NCI-H1436 (cell line): ENCODE data around the gene ENTPD5.
"Not testable (repeated sequence)": the region's sequence is repeated elsewhere in the genome, so short reads cannot be mapped to it uniquely, and the experiment has no call there.

Source experiments
- DNase-seq: peaks from one replicate; lab custom pipeline; 2025; lab: John Stamatoyannopoulos, UW

Gene ENTPD5

DNA sequence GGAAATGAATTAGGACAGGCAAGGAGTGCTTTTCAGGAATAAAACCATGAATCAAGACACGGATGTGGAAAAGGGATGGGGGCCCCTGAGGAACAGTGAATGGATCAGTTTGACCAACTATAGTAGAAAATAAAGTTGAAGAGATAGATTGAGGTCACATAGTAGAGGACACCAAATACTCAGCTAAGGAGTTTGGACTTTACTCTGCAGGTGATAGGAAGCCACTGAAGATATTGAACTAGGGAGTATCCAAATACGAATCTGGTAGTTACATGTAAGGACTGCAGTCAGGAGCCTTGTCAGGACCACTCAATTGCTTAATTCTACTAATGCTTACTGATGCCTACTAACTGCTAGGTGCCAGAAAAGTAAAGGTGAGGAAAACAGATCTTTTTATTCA, 20.4 kb downstream of the ENTPD5 start:
- no peak for DNase-seq

DNA sequence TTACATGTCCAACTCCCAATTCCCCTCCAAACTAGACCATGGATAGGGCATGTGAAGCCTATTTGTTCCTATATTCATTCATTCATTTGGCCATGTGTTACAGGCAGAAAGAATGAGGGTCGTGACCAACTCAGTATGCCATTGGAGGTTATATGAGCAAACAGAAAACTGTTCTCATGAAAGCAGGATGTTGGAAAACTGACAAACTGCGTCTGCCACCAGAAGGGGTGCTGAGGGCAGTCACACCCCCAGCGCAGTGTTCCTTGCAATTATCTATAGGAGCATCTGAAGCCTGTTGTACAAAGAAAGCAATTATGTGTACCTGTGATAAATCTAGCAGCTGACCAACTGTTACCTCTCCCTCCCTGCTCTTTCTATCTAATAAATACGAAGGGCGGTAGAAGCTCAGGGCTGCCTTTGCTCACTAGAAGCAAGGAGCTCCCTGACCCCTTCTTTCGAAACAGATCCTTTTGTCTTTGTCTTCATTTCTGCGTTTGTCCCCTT, 21.1 kb downstream of the ENTPD5 start:
- no peak for DNase-seq

DNA sequence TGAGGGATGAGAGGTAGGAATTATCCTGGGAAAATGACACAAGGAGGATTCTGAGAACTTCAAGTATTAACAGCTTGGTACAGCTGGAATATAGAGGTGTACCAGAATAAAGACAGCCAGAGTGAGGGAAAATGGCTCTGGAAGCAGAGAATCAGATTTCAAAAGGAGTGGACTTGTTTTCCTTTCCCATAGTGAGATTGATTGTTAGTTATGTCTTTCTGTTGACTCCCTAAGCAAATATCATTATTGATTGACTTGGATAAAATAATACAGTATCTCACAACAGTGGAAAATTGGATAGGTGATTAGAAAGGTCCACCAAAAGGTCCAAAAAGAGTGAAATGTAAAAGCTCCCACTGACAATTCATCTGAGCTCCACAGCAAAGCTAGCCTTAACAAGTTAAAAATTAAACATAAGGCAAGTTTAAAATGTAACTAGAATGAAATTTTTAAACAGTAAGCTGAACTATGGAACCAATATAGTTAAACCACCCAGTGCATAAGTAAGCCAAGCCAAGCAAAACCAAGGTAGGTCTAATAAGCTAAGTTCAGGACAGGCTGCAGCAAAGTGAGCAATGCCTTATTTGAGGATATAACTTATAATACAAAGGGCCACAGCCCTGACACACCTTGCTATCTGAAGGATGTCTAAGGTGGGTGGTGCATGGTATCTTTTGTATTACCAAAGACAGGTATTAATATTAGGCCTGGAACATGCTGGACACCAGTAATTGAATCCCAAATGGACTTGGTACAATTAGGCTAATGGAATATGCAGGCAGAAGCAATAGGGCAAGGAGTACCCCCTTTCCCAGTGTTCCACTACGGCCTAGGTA, 21.8 kb downstream of the ENTPD5 start:
- no peak for DNase-seq

DNA sequence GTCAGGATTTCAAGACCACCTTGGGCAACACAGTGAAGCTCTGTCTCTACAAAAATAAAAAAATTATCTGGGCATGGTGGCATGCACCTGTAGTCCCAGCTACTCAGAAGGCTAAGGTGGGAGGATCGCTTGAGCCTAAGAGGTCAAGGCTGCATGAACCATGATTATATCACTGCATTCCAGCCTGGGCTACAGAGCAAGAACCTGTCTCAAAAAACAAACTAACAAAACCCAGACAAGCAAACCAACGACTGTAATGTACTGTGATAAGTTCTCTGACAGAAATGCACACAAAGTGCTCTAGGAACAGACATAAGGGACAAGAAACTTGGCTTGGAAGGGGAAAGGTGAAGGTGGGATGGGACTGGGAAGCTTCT, 22.4 kb downstream of the ENTPD5 start:
- DNase-seq, result no peak

DNA sequence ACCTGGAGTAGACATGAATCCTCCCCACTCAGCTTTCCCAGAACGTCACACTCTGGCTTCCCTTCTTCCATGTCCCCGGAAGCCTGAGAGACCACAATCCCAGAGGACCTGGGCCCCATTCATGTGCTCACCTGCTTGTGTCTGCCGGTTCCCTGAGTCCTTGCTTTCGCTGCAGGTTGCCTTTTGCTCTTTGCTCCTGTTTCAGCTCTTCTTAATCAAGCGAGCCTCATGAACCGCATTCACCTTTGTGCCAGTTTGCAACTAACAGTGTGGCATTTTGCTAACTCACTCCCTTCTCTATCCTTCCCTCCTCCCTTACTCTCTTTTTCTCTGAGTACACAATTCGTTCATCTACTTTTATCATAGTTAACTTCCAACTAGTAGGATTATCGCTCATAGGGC, 23.1 kb downstream of the ENTPD5 start:
- no peak for DNase-seq

DNA sequence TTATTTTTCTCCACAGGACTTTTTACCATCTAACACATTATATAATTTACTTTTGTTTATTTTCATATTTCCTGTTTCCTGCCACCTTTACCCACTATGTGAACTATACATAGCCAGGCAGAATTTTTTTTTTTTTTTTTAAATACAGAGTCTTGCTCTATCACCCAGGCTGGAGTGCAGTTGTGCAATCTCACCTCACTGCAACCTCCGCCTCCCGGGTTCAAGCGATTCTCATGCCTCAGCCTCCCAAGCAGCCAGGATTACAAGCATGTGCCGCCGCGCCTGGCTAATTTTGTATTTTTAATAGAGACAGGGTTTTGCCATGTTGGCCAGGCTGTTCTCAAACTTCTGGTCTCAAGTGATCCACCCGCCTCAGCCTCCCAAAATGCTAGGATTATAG, 24.2 kb downstream of the ENTPD5 start:
- DNase-seq, result not testable (repeated sequence)

DNA sequence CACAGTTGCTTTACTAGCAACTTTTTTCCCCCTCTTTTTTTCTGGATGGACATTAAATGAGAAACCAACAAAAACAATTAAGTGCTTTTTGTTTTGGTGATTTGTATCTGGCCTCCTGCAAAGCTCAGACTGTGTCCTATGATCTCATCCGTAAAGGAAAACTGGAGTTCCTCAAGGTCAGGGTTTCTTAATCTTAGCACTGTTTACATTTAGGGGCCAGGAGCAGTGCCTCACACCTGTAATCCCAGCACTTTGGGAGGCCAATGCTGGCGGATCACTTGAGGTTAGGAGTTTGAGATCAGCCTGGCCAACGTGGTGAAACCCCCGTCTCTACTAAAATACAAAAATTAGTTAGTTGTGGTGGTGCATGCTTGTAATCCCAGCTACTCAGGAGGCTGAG, 28.0 kb downstream of the ENTPD5 start:
- no peak for DNase-seq

DNA sequence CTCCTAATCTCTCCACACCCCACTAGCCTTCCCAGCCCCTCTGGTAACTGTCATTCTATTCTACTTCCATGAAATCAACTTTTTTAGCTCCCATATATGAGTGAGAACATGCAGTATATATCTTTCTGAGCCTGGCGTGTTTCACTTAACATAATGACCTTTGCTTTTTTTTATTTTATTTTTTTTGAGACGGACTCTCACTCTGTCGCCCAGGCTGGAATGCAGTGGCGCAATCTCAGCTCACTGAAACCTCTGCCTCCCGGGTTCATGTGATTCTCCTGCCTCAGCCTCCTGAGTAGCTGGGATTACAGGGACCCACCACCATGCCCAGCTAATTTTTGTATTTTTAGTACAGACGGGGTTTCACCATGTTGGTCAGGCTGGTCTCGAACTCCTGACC, 30.4 kb downstream of the ENTPD5 start:
- DNase-seq, result not testable (repeated sequence)

DNA sequence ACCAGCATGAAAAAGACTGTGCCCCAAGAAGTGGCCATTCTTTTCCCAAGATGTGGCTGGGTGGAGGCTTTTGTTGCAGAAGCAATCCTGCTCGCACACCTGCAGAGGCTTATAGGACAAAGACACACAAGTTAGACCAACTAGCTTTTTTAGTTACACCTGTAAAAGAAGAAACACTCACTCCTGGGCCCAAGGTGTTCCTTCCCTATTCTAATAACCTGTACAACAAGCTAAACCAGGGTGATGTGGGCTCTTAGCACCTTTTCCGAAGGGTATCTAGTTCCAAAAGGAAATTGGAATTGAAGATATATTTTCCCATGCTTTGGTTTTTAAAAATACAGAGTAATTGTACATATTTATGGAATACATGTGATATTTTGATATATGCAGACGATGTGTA, 31.0 kb downstream of the ENTPD5 start:
- DNase-seq, result no peak

DNA sequence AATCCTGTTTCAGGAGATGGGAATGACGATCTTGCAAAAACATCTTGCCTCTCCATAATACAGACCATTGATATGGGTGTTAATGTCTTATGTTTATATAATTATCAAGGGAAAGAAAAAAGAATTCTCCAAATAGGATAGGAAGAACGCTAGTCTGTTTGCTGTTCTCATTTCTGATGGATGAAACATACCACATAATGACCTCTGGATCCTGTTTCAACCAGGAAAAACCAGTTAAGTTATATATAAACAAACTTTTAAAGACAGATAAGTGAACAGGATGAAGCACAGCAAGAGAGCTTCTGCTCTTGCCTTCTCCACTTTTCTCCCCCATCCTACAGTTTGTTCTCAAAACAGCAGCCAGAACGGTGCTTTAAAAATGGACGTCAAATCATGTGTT, 41.2 kb downstream of the ENTPD5 start:
- DNase-seq, result no peak

DNA sequence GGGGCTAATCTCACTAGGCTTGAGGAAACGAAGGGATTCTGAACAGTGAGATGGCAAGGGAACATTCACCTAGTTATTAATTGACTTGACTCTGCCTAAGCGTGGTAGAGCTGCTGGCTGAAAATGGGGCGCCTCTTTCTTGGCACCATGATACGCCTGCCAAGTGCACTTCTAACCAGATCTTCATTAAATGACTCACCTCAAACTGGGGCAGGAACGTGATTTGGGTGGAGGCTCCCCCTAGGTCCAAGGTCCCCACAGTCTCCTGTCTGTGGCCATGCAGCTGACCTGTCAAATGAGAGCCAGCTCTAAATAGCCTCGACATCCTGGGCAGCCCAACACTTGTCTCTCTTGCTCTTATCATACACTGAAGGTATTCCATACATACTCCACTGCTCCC, 43.0 kb downstream of the ENTPD5 start:
- no peak for DNase-seq

DNA sequence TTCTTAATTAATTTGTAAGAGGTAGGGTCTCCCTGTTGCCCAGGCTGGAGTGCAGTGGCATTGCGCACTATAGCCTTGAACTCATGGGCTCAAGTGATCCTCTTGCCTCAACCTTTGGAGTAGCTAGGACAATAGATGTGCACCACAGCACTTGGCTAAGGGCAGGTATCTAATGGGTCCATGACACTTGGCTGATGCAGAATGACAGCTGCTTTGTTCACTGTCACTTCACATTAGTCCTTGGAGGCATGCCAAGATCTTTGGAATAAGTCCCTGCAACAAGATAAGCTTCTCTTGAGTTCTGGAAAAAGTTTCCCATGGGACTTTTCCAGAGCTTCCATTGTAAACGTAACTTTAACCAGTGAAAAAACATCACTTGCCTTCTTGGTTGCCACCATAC, 45.6 kb downstream of the ENTPD5 start:
- no peak for DNase-seq

DNA sequence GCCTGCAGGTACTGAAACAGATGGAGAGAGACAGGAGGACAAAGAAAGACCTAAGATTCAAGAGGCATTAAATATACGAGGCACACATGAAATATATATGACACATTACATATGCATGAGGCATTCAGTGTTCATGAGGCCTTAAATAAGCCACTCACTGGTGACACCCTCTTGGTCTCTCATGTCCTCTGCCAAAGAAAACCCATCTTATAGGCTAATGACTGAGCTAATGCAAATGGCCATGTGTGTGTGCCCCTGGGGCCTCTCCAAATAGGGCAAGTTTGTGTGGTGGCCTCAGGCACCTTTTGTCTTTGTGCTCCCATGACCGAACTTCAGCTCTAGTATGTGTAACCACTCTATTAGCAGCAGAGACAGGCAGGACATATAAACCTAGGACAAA, 50.2 kb downstream of the ENTPD5 start:
- no peak for DNase-seq

DNA sequence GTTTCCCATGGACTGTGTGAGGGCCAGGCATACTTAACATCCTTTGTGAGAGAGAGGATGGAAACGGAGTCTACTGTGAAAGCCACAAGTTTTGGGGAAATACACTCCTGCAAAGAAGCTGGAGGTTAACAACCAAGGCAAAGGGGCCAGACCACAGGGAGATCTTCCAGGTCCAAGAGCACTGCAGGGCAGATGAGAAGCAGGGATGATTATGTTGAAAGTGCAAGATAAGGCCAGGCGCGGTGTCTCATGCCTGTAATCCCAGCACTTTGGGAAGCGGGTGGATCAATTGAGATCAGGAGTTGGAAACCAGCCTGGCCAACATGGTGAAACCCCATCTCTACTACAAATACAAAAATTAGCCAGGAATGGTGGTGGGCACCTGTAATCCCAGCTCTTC, 53.9 kb downstream of the ENTPD5 start:
- DNase-seq, result no peak

DNA sequence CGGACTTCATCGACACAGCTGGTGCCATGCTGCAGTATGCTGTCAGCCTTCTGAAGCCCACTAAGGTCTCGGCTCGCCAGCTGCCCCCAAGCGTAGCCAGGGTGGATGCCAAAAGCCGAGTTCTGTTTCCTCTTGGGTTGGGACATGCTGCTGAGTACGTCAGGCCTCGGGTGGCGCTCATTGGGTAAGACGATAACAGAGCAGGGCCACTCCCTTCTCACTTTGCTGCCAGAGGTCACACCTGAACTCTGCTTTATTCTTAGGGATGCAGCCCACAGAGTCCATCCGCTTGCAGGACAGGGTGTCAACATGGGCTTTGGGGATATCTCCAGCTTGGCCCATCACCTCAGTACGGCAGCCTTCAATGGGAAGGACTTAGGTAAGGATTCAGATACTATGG, 57.9 kb downstream of the ENTPD5 start:
- no peak for DNase-seq

DNA sequence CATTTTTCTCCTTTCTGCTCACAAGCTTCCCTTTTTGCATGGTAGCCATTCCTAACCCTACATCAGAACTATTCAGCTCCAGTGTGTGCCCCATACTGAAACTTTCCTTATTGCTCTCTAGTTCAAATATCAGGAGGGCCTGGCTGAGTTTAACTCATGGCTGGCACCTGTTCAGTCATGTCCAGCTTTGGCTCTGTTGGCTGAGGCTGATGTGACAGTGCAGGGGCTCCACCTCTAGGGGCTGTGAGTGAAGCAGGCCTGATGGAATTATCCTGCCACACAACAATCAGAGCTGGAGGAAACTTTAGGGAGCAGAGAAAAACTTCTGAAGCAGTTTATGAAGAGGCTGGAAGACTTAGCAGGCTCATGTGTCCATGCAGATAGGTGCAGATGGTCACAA, 60.5 kb downstream of the ENTPD5 start:
- DNase-seq, result no peak

DNA sequence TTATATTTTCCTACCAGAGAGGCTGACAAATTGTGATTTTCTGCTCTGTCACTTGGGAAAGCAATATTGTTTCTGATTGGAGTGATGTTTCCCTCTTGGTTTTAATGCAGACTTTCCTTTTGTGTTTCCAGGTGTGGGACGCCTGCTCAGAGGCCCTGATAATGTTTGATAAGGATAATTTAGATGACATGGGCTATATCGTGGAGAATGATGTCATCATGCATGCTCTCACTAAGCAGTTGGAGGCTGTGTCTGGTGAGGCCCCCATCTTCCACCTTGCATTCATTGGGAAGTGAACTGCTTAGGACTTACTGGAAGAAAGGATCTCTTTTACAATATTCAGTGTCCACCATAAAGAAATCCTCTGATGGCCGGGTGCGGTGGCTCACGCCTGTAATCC, 63.4 kb downstream of the ENTPD5 start:
- no peak for DNase-seq

DNA sequence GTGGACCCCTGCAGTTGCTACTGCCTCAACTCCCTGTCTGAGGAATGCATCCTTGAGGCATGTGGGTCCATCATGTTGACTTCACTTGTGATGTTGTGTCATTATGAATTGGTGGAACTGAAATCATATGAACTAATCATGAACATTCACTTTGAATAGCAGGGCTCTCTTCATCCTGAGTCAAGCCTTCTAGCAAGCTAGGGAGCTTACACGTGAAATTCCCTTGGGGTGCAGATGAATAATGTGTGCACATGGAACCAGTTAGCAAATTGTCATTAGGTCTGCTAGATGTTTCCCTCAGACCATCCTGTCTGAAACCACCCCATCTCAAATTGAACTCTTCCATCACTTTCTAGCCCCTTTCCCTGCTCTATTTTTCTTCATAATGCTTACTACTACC, 65.4 kb downstream of the ENTPD5 start:
- DNase-seq, result no peak

DNA sequence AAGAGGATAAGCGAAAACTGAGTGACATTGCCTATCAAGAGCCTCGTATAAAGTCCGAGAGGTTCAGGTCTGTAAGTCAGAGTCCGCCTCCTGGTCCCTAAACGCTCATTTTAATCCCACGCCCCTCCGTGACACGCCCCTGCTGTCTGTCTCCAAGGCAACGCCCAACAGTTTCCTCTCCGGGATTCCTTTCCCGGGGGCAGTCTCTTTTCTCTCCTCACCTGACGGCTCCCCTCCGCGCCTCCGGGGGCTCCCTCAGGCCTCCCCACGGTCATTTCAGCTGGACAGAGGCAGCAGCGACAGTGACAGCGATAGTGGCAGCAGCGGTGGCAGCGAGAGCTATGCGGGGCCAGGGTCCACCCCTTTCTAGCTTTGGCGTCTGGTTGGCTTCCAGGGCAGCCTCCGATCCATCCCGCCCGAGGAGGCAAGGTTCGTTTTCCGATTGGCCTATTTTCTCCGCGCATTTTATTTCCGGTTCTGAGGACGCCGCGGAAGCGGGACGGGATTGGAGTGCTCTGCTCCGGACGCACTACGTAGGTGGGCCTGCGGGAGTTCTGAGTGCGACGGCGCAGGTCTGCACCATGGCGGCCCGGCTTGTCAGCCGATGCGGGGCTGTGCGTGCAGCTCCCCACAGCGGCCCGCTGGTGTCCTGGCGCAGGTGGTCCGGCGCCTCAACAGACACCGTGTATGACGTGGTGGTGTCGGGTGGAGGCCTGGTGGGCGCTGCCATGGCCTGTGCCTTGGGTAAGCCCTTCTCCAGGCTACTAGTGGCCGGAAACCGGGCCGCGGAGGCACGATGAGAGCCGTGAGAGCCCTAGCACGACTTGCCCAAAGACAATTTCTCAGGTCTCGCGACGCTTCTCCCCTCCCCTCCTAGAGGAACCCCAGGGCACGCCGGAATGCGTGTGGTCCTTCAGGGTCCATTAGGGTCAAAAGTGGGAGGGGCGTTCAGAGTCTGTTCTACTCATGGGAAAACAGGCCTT, 69.0 kb downstream of the ENTPD5 start, which contains the start of the genes COQ6 and FAM161B:
Gene COQ6, plus strand, starts transcription at position 551 of the 983 bp plus-strand sequence. Its CDS starts 31 bp downstream, at position 582.
Gene FAM161B, minus strand, starts transcription at position 343 of the 983 bp plus-strand sequence. Its CDS starts 68 bp downstream, at position 275.
- peak; percentile 96 for DNase-seq

DNA sequence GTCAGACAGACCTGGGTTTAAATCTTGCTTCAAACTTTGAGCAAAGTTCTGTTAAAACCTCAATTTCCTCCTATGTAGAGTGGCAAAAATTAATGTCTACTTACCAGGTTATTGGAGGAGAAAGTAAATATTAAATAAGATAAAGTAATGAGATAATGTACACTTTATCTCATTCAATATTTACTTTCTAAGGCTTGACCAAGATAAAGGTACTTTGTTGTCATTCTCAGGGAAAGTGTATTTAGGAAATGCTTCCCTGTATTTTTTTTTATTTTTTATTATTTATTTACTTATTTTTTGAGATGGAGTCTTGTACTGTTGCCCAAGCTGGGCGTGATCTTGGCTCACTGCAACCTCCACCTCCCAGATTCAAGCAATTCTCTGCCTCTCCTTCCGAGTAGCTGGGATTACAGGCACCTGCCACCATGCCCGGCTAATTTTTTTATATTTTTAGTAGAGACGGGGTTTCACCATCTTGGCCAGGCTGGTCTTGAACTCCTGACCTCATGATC, 73.9 kb downstream of the ENTPD5 start:
- no peak for DNase-seq

DNA sequence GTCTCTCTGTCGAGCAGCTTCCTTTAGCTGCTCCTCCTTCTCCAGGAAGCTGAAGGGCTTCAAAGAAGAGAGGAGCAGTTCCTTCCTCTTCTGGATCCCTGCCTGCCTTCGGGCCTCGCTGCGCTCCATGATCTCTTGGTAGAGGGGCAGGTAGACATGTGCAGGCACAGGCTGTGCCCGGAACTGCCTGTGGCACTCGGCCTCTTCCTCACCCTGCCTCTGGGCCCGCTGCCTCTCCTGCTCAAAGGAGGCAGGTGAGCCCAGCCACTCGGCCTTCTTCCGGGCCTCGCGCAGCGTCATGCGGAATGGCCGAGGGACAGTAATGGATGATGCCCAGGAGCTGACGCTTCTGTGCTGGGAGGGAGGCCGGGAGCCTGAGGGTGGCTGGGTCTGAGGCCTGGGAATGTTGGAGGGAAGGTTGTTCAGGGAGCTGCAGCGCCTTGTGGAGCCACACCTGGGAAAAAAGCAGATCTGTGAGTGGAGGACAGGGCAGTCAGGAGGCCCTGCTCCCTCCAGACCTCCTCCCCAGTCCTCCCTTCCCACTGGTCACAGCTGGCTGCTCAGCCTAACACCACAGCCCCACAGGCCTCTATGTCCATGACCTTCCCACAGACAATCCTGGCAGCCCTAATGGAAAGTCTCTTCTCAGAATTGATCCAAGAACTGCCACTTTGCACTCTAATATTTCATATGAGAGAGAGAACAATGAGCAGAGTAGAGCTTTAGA, 74.5 kb downstream of the ENTPD5 start:
- no peak for DNase-seq

DNA sequence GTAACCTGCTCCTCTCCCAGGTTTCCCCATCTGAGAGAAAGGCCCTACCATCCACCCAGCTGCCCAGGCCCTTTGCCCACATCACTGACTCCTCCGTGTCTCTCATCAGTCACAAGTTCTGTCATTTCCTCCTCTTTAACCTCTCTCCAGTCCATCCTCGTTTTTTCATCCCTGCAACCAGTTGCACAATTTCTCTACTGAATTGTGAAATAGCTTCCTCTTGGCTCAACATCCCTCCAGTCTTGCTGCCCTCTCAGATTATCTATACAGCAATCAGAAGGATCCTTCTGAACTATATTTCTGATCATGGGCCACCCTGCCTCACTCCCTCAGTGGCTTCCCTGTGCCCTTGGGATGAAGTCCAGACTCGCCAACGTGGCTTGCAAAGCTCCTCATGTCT, 76.0 kb downstream of the ENTPD5 start:
- no peak for DNase-seq
